HCT116 (cell line): Measurements from ENCODE around the gene SMG9.

Experiments
- EZH2 ChIP-seq: fragments of 200-600 bp; sonication (generic); IDR thresholded peaks from 2 replicates; pipeline ENCODE4 v1.6.1; 2017; ENCODE audit warnings: antibody characterized with exemption, mixed run types
- EZH2phosphoT487 ChIP-seq: fragments of 200-600 bp; IDR thresholded peaks from 2 replicates; pipeline ENCODE4 v1.6.1; 2018; ENCODE audit warnings: antibody characterized with exemption, borderline replicate concordance
- FOSL1 ChIP-seq: IDR thresholded peaks from 2 replicates; pipeline ENCODE4 v1.6.1; 2012; ENCODE audit warnings: low read depth
- REST ChIP-seq: IDR thresholded peaks from 2 replicates; pipeline ENCODE4 v1.6.1; 2012; ENCODE audit warnings: low read depth
- ZFX ChIP-seq: fragments of 450-650 bp; IDR thresholded peaks from 2 replicates; pipeline ENCODE4 v1.6.1; 2017
- TF ChIP-seq, protein P1 (sequence below), 3 experiments: fragments of 200-600 bp in 1 of 3; sonication (generic) in 1 of 3; IDR thresholded peaks in 2 of 3; conservative IDR thresholded peaks in 1 of 3; 2 replicates each; pipeline ENCODE4 v1.5.1; 2012 to 2017; ENCODE audit warnings: low read depth in 2 of 3, low read length in 2 of 3, antibody characterized with exemption in 1 of 3, borderline replicate concordance in 1 of 3, control low read depth in 1 of 3, mild to moderate bottlenecking in 1 of 3, mixed read lengths in 1 of 3, mixed run types in 1 of 3, moderate library complexity in 1 of 3; ENCODE audit not compliant: insufficient read depth in 1 of 3

GRCh38 chr19:43749898-43750297 is 4.9 kb downstream of the SMG9 start:
- TF ChIP-seq, protein P1, sequence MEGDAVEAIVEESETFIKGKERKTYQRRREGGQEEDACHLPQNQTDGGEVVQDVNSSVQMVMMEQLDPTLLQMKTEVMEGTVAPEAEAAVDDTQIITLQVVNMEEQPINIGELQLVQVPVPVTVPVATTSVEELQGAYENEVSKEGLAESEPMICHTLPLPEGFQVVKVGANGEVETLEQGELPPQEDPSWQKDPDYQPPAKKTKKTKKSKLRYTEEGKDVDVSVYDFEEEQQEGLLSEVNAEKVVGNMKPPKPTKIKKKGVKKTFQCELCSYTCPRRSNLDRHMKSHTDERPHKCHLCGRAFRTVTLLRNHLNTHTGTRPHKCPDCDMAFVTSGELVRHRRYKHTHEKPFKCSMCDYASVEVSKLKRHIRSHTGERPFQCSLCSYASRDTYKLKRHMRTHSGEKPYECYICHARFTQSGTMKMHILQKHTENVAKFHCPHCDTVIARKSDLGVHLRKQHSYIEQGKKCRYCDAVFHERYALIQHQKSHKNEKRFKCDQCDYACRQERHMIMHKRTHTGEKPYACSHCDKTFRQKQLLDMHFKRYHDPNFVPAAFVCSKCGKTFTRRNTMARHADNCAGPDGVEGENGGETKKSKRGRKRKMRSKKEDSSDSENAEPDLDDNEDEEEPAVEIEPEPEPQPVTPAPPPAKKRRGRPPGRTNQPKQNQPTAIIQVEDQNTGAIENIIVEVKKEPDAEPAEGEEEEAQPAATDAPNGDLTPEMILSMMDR (IDR thresholded peaks at IDR 0.05 in 2 of 3, conservative IDR thresholded peaks at IDR 0.05 in 1 of 3; ENCODE audit: borderline replicate concordance in 1 of 3, insufficient read depth in 1 of 3, low read depth in 2 of 3, low read length in 2 of 3) = no peak
- TF ChIP-seq ZFX (no peak), REST (no peak), EZH2 (no peak), FOSL1 (no peak), EZH2phosphoT487 (no peak)
